ENCODE results near the gene ZNF497.

Gene ZNF497

GRCh38 chr19:58367698-58368454, 5.3 kb upstream of the ZNF497 start:
- no peak for DNase-seq (ENCODE audit: low spot score)

- no peak for DNase-seq (ENCODE audit: low spot score)
These were observed 4.3 kb upstream of the ZNF497 start for GRCh38 chr19:58366585-58367430.

- DNase-seq (ENCODE audit: low spot score), result no peak
These were observed 1.6 kb upstream of the ZNF497 start for GRCh38 chr19:58364146-58364545.

- DNase-seq (ENCODE audit: low spot score), result peak; percentile 50
These were observed 665 bp downstream of the ZNF497 start for GRCh38 chr19:58361900-58362271.

- no peak for DNase-seq (ENCODE audit: low spot score)
These were observed 4.9 kb downstream of the ZNF497 start for GRCh38 chr19:58357481-58358145.

- DNase-seq (ENCODE audit: low spot score), result no peak
These were observed 5.6 kb downstream of the ZNF497 start for GRCh38 chr19:58356766-58357480.

GRCh38 chr19:58355908-58356765, 6.4 kb downstream of the ZNF497 start:
- no peak for DNase-seq (ENCODE audit: low spot score)

- DNase-seq (ENCODE audit: low spot score), result no peak
These were observed 7.2 kb downstream of the ZNF497 start for GRCh38 chr19:58355215-58355796.

GRCh38 chr19:58354478-58355030, 8.0 kb downstream of the ZNF497 start:
- DNase-seq (ENCODE audit: low spot score), result no peak

GRCh38 chr19:58353717-58354477, 8.7 kb downstream of the ZNF497 start:
- no peak for DNase-seq (ENCODE audit: low spot score)

- DNase-seq (ENCODE audit: low spot score), result no peak
These were observed 9.5 kb downstream of the ZNF497 start, which contains the start of gene A1BG for GRCh38 chr19:58352760-58353671. Gene A1BG (minus strand): TSS chr19:58353492. CDS start chr19:58353437, 55 bp downstream.

GRCh38 chr19:58351990-58352755, 10.4 kb downstream of the ZNF497 start:
- DNase-seq (ENCODE audit: low spot score), result no peak

GRCh38 chr19:58351558-58351878, 11.0 kb downstream of the ZNF497 start:
- DNase-seq (ENCODE audit: low spot score), result no peak

- no peak for DNase-seq (ENCODE audit: low spot score)
These were observed 11.5 kb downstream of the ZNF497 start for GRCh38 chr19:58350871-58351557.

GRCh38 chr19:58350001-58350861, 12.3 kb downstream of the ZNF497 start:
- no peak for DNase-seq (ENCODE audit: low spot score)

- DNase-seq (ENCODE audit: low spot score), result no peak
These were observed 13.0 kb downstream of the ZNF497 start for GRCh38 chr19:58349590-58349989.

Measured in SK-N-DZ (cell line).